HFFc6 (cell line): ENCODE data around the gene TNFAIP3. TPM values are rescaled to one million over a fixed set of nuclear protein-coding genes. Genes with fewer than 3 reads are reported as not detected.

Source experiments
- DNase-seq: peaks from one replicate; pipeline ENCODE4 v3.0.0-alpha.2; 2018
- H3K27ac Mint-ChIP-seq: 2 replicates; pipeline ENCODE4 v1.8.0; 2020; ENCODE audit warnings: mild to moderate bottlenecking, mixed read lengths
- H3K27me3 Mint-ChIP-seq: 2 replicates; pipeline ENCODE4 v1.8.0; 2021; ENCODE audit warnings: mild to moderate bottlenecking, moderate library complexity, mixed read lengths; ENCODE audit not compliant: insufficient read depth
- H3K36me3 Mint-ChIP-seq: 2 replicates; pipeline ENCODE4 v1.8.0; 2021; ENCODE audit warnings: low read depth, mixed read lengths
- H3K4me1 Mint-ChIP-seq: 2 replicates; pipeline ENCODE4 v1.8.0; 2020; ENCODE audit warnings: low read depth, mixed read lengths
- H3K4me3 Mint-ChIP-seq: 2 replicates; pipeline ENCODE4 v1.8.0; 2020; ENCODE audit warnings: mild to moderate bottlenecking, moderate library complexity, mixed read lengths
- H3K9me3 Mint-ChIP-seq: 2 replicates; pipeline ENCODE4 v1.8.0; 2020; ENCODE audit warnings: mild to moderate bottlenecking, mixed read lengths
- CTCF ChIP-seq: fragments of 200-600 bp; sonication (generic); IDR thresholded peaks from 2 replicates; pipeline ENCODE4 v1.5.0; 2021; ENCODE audit warnings: antibody characterized with exemption, mild to moderate bottlenecking
- total RNA-seq, 6 experiments: library from RNA; stranded (reverse); fragmentation: NEBNext Ultra II Directional; extraction: Animal tissue kit (Norgen Biotek cat#: 25700); gene quantifications; 2 replicates in 1 of 6; 3 replicates in 5 of 6; pipeline ENCODE4 v1.2.3, GENCODE V29; 2021

TNFAIP3 gene
- total RNA-seq, 6 experiments from 2014 or later: 4.5 to 17.2 (median 7.8) TPM

GRCh38 chr6:137871291-137871690 is 4.2 kb downstream of the TNFAIP3 start:
- H3K4me3 Mint-ChIP-seq: peak overlapping the region; percentile 25; the same call in 1 of the 2 replicates
- peaks cover 30% of the 10 kb centered on the region for H3K36me3 Mint-ChIP-seq
- TF ChIP-seq CTCF: no peak
- H3K27ac Mint-ChIP-seq: no peak overlapping the region; the same call in 1 of the 2 replicates
- H3K9me3 Mint-ChIP-seq: no peaks in the 10 kb centered on the region
- peaks cover 4% of the 10 kb centered on the region for H3K27me3 Mint-ChIP-seq
- DNase-seq: no peak
- H3K4me1 Mint-ChIP-seq: peaks cover 79% of the 10 kb centered on the region

GRCh38 chr6:137871831-137872454 is 4.9 kb downstream of the TNFAIP3 start:
- Mint-ChIP-seq H3K9me3 (no peaks in the 10 kb centered on the region), H3K27ac (peak overlapping the region; percentile 60), H3K36me3 (peaks cover 30% of the 10 kb centered on the region), H3K27me3 (no peaks in the 10 kb centered on the region; the same call in 1 of the 2 replicates), H3K4me1 (peaks cover 76% of the 10 kb centered on the region), H3K4me3 (peak overlapping the region; percentile 66)
- TF ChIP-seq CTCF: no peak
- peak; percentile 48 for DNase-seq

- peak overlapping the region; percentile 60 for H3K27ac Mint-ChIP-seq
- peak overlapping the region; percentile 84 for H3K4me3 Mint-ChIP-seq
- H3K27me3 Mint-ChIP-seq: no peaks in the 10 kb centered on the region; the same call in 1 of the 2 replicates
- no peak for DNase-seq
- no peak for TF ChIP-seq CTCF
- peaks cover 30% of the 10 kb centered on the region for H3K36me3 Mint-ChIP-seq
- H3K9me3 Mint-ChIP-seq: no peaks in the 10 kb centered on the region
- peaks cover 76% of the 10 kb centered on the region for H3K4me1 Mint-ChIP-seq
These were observed 5.6 kb downstream of the TNFAIP3 start for GRCh38 chr6:137872581-137873115.

- Mint-ChIP-seq H3K27me3 (no peaks in the 10 kb centered on the region; the same call in 1 of the 2 replicates), H3K27ac (peak overlapping the region; percentile 63), H3K9me3 (no peaks in the 10 kb centered on the region), H3K4me1 (peaks cover 72% of the 10 kb centered on the region), H3K4me3 (peak overlapping the region; percentile 84), H3K36me3 (peaks cover 35% of the 10 kb centered on the region)
- peak; percentile 54 for DNase-seq
- no peak for TF ChIP-seq CTCF
These were observed 6.3 kb downstream of the TNFAIP3 start for GRCh38 chr6:137873273-137873762.

- no peak overlapping the region for H3K4me3 Mint-ChIP-seq
- no peaks in the 10 kb centered on the region for H3K27me3 Mint-ChIP-seq
- peak overlapping the region; percentile 63; the same call in 1 of the 2 replicates for H3K27ac Mint-ChIP-seq
- H3K36me3 Mint-ChIP-seq: peaks cover 36% of the 10 kb centered on the region
- H3K4me1 Mint-ChIP-seq: peaks cover 61% of the 10 kb centered on the region
- no peak for DNase-seq
- no peak for TF ChIP-seq CTCF
- H3K9me3 Mint-ChIP-seq: no peaks in the 10 kb centered on the region
These were observed 7.4 kb downstream of the TNFAIP3 start for GRCh38 chr6:137874204-137875057.
